HEK293 (cell line): ENCODE measurements around the gene HHAT.
A peak's percentile ranks its signal among the peaks of the same experiment; 100 is the strongest.

ENCODE experiments used
- CTCF ChIA-PET: fragments of 350-600 bp; formaldehyde crosslinking; extraction: SDS; loops from one replicate; lab custom pipeline; 2021; ENCODE audit warnings: antibody characterized with exemption; lab: Yijun Ruan, JAX
- POLR2A ChIA-PET: fragments of 300-600 bp; formaldehyde crosslinking; extraction: SDS; loops from one replicate; lab custom pipeline; 2020; ENCODE audit warnings: antibody characterized with exemption, inconsistent platforms; lab: Yijun Ruan, JAX
- H3K27ac ChIP-seq: fragments of 200-500 bp; sonication (Bioruptor generic); 2 replicates; pipeline ENCODE4 v1.5.1; 2014; ENCODE audit warnings: low read depth, low read length, control low read depth, inconsistent platforms; ENCODE audit errors: extremely low read depth
- H3K36me3 ChIP-seq, 2 experiments: fragments of 200-500 bp in 1 of 2; sonication (Bioruptor generic) in 1 of 2; 1 replicate in 1 of 2; 2 replicates in 1 of 2; pipeline ENCODE4 v1.5.1; 2014 to 2017; ENCODE audit warnings: inconsistent platforms in 2 of 2, low read length in 2 of 2; ENCODE audit not compliant: control insufficient read depth in 2 of 2, insufficient read depth in 1 of 2
- H3K4me1 ChIP-seq: fragments of 200-500 bp; sonication (Bioruptor generic); 2 replicates; pipeline ENCODE4 v1.5.1; 2014; ENCODE audit warnings: mild to moderate bottlenecking, low read length, inconsistent platforms; ENCODE audit not compliant: control insufficient read depth, insufficient read depth
- H3K4me3 ChIP-seq: 2 replicates; pipeline ENCODE4 v1.5.1; 2011; ENCODE audit warnings: low read depth, mild to moderate bottlenecking, control low read depth, low read length, moderate library complexity
- H3K9me3 ChIP-seq: fragments of 200-500 bp; sonication (Bioruptor generic); 2 replicates; pipeline ENCODE4 v1.5.1; 2014; ENCODE audit warnings: low read depth, low read length, inconsistent platforms; ENCODE audit not compliant: control insufficient read depth, insufficient read depth
- FEZF1 ChIP-seq: fragments of 450-650 bp; formaldehyde crosslinking; IDR thresholded peaks from 2 replicates; pipeline ENCODE4 v1.5.1; 2016; ENCODE audit warnings: missing biosample characterization, missing genetic modification characterization
- GLIS1 ChIP-seq: fragments of 450-650 bp; formaldehyde crosslinking; IDR thresholded peaks from 2 replicates; pipeline ENCODE4 v1.5.1; 2016; ENCODE audit warnings: missing biosample characterization, missing genetic modification characterization
- GLIS2 ChIP-seq: fragments of 450-650 bp; formaldehyde crosslinking; IDR thresholded peaks from 2 replicates; pipeline ENCODE4 v1.5.1; 2016; ENCODE audit warnings: missing biosample characterization, missing genetic modification characterization
- SCRT2 ChIP-seq: fragments of 450-650 bp; formaldehyde crosslinking; IDR thresholded peaks from 2 replicates; pipeline ENCODE4 v1.5.1; 2016; ENCODE audit warnings: missing biosample characterization, missing genetic modification characterization
- ZBTB11 ChIP-seq: fragments of 450-650 bp; formaldehyde crosslinking; conservative IDR thresholded peaks from 2 replicates; pipeline ENCODE4 v1.5.1; 2016; ENCODE audit warnings: low read depth, missing biosample characterization, missing genetic modification characterization
- ZFP69B ChIP-seq: fragments of 450-650 bp; formaldehyde crosslinking; IDR thresholded peaks from 2 replicates; pipeline ENCODE4 v1.5.1; 2016; ENCODE audit warnings: missing biosample characterization, missing genetic modification characterization
- ZNF354C ChIP-seq: fragments of 450-650 bp; formaldehyde crosslinking; IDR thresholded peaks from 2 replicates; pipeline ENCODE4 v1.5.1; 2016; ENCODE audit warnings: missing biosample characterization, missing genetic modification characterization, low read depth, borderline replicate concordance
- ZNF404 ChIP-seq: fragments of 450-650 bp; formaldehyde crosslinking; IDR thresholded peaks from 2 replicates; pipeline ENCODE4 v1.5.1; 2017; ENCODE audit warnings: missing biosample characterization, missing genetic modification characterization
- ZNF48 ChIP-seq: fragments of 450-650 bp; formaldehyde crosslinking; IDR thresholded peaks from 2 replicates; pipeline ENCODE4 v1.5.1; 2016; ENCODE audit warnings: missing biosample characterization, missing genetic modification characterization
- ZNF513 ChIP-seq: fragments of 450-650 bp; IDR thresholded peaks from 2 replicates; pipeline ENCODE4 v1.5.1; 2018; ENCODE audit warnings: missing biosample characterization, missing genetic modification characterization
- ZNF549 ChIP-seq: fragments of 450-650 bp; IDR thresholded peaks from 2 replicates; pipeline ENCODE4 v1.5.1; 2018; ENCODE audit warnings: missing biosample characterization, missing genetic modification characterization, mild to moderate bottlenecking, inconsistent platforms, moderate library complexity
- ZNF558 ChIP-seq: fragments of 450-650 bp; formaldehyde crosslinking; IDR thresholded peaks from 2 replicates; pipeline ENCODE4 v1.5.1; 2016; ENCODE audit warnings: missing biosample characterization, missing genetic modification characterization
- ZNF692 ChIP-seq: fragments of 450-650 bp; formaldehyde crosslinking; IDR thresholded peaks from 2 replicates; pipeline ENCODE4 v1.5.1; 2016; ENCODE audit warnings: missing biosample characterization, missing genetic modification characterization
- ZNF747 ChIP-seq: fragments of 450-650 bp; formaldehyde crosslinking; IDR thresholded peaks from 2 replicates; pipeline ENCODE4 v1.5.1; 2016; ENCODE audit warnings: missing biosample characterization, missing genetic modification characterization
- ZSCAN23 ChIP-seq: fragments of 450-650 bp; formaldehyde crosslinking; IDR thresholded peaks from 2 replicates; pipeline ENCODE4 v1.5.1; 2016; ENCODE audit warnings: missing biosample characterization, missing genetic modification characterization

Gene HHAT

GRCh38 chr1:210504286-210504685, 175.6 kb downstream of the HHAT start:
- TF ChIP-seq SCRT2 (tag by site-specific recombination) = no peak
- TF ChIP-seq ZNF404 = no peak
- no peak for TF ChIP-seq ZBTB11 (tag by site-specific recombination)
- TF ChIP-seq ZSCAN23 = no peak
- TF ChIP-seq FEZF1 (tag by site-specific recombination) = no peak
- TF ChIP-seq ZNF558 (tag by site-specific recombination) = no peak
- Histone ChIP-seq H3K4me3 (no peak overlapping the region), H3K27ac (no peak overlapping the region), H3K4me1 (peaks cover 5% of the 10 kb centered on the region), H3K9me3 (no peaks in the 10 kb centered on the region), H3K36me3 (no peaks in the 10 kb centered on the region)
- ChIA-PET CTCF (interaction anchor here (0.6 kb wide), 1 partner anchor 77 kb away, joined by 3 read pairs; no protein-coding TSS in a partner anchor), POLR2A (no interaction called here)

DNA sequence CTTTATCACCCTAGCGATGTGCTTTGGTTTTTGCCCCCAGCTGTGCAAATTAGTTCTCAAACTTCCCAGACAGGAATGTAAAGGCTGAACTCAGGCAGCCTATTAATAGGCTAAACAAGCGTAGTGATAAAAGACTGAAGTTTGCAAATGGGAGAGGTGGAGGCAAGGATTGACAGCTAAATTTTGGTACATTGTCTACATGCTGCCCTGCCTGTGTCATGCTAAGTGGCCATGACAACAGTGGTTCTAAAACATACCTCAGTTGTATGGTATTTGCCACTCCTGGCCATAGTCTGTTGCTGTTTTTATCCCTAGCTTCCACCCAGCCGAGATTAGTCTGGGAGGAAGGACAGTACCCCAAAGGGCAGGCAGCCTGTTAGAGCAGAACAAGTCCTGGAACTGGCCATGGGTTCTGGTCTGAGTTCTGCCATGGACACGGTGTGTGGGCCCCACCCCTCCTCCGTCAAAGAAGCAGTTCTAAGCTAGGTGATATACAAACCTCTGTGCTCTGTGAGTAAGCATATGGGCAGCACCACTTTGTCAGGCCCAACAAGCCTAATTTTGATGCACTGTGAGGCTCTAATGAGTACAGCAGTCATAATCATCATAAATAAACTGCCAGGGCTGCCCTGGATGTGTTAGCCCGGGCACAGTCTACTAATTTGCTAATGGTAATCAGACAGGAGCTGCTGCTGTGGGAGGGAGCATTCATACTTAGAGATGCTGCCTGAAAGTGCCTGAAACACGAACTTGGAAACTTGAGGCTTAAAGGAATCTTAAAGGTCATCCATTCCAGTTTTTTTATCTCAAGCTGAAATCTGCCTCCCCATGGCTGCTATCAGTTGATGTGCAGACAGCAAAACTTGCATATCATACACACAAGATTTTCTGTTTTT, 177.1 kb downstream of the HHAT start:
- CTCF ChIA-PET = interaction anchor here (0.7 kb wide), 2 partner anchors 799 to 974 kb away, joined by 3 read pairs; no protein-coding TSS in a partner anchor

GRCh38 chr1:210506689-210507088, 178.0 kb downstream of the HHAT start:
- peaks cover 2% of the 10 kb centered on the region; the same call in 1 of the 2 replicates for H3K4me1 ChIP-seq
- H3K9me3 ChIP-seq = no peaks in the 10 kb centered on the region
- TF ChIP-seq ZNF549 (tag by site-specific recombination) (no peak), ZNF48 (tag by site-specific recombination) (no peak), GLIS2 (no peak), ZNF354C (tag by site-specific recombination) (no peak)
- H3K27ac ChIP-seq = no peak overlapping the region
- CTCF ChIA-PET = interaction anchor here (0.7 to 1.1 kb wide), 2 partner anchors 58 to 973 kb away, joined by 3 read pairs; no protein-coding TSS in a partner anchor
- no peaks in the 10 kb centered on the region for H3K36me3 ChIP-seq
- no peak overlapping the region for H3K4me3 ChIP-seq
- POLR2A ChIA-PET = no interaction called here

More for the DNA sequence above, 177.1 kb downstream of the HHAT start:
- Histone ChIP-seq H3K36me3 (no peaks in the 10 kb centered on the region), H3K27ac (no peak overlapping the region), H3K4me3 (no peak overlapping the region), H3K4me1 (peaks cover 5% of the 10 kb centered on the region), H3K9me3 (no peaks in the 10 kb centered on the region)
- POLR2A ChIA-PET = no interaction called here
- TF ChIP-seq ZNF513 (tag by site-specific recombination) (no peak), ZNF692 (tag by site-specific recombination) (peak; percentile 67; the same call in 1 of the 2 replicates), ZFP69B (tag by site-specific recombination) (0 out of 2 replicates have a peak, but pooled peaks have one; percentile 54), ZNF747 (tag by site-specific recombination) (no peak), GLIS1 (tag by site-specific recombination) (peak; percentile 58)
